ENCODE results near the gene RNF182. TPM values are rescaled to one million over a fixed set of nuclear protein-coding genes. Genes with fewer than 3 reads are reported as not detected.

The RNF182 gene
- total and polyA plus RNA-seq, 2 donors (not counting 3 experiments of a cell fraction or from before 2014, with no cell fraction given), result 0.43 to 0.93 TPM

DNA sequence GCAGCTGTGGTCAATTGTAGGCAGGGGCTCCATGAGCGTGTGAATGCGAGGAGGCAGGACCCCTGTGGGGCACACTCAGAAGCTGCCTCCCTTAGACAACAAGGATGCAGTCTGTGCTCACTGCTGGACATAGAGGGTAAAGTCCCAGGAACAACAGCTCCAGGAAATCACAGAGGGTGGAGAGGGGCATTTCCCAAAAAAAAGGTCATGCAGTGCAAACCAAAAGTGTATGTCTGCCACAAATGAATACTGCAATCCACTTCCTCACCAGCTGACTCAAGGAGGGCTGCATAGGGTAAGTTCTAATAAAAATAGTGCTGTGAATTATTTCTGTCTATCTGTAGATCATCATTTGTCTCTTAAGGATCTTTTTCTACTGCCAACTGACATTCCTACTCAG is 95.8 kb downstream of the RNF182 start:
- POLR2A ChIA-PET, result no interaction called here
- no peak for FAIRE-seq
- no peaks in the 10 kb centered on the region for H3K27me3 ChIP-seq (ENCODE audit: control insufficient read depth in 2 of 2, insufficient read depth in 2 of 2, low read length in 2 of 2)
- no peaks in the 10 kb centered on the region for H3K4me1 ChIP-seq (ENCODE audit: control insufficient read depth, extremely low read depth, insufficient read depth, low read length)
- no peak overlapping the region for H3K4me2 ChIP-seq (ENCODE audit: insufficient read depth, low read length)
- H2AFZ ChIP-seq (ENCODE audit: low read depth, low read length), result no peak overlapping the region
- DNase-seq (ENCODE audit: low read depth, low spot score), result no peak
- H3K9me1 ChIP-seq (replicated peaks; ENCODE audit: control insufficient read depth, extremely low read depth, insufficient read depth, low read length), result no peaks in the 10 kb centered on the region
- no peaks in the 10 kb centered on the region for H3K9me3 ChIP-seq (replicated peaks; ENCODE audit: control insufficient read depth, insufficient read depth, low read length)
- no peaks in the 10 kb centered on the region for H4K20me1 ChIP-seq (replicated peaks; ENCODE audit: control insufficient read depth, extremely low read depth, insufficient read depth, low read length)
- H3K79me2 ChIP-seq (ENCODE audit: control insufficient read depth, insufficient read depth, low read length), result no peaks in the 10 kb centered on the region
- TF ChIP-seq POLR2A (IDR thresholded peaks at IDR 0.05; ENCODE audit: low read depth, low read length) (no peak), MYC (IDR thresholded peaks at IDR 0.05; ENCODE audit: low read depth, low read length) (no peak), GATA2 (IDR thresholded peaks at IDR 0.05; ENCODE audit: insufficient read depth, insufficient read length, low read depth, low read length) (no peak), JUN (IDR thresholded peaks at IDR 0.05; ENCODE audit: borderline replicate concordance, insufficient read depth, insufficient read length, low read depth) (no peak)
- TF ChIP-seq, protein P1, sequence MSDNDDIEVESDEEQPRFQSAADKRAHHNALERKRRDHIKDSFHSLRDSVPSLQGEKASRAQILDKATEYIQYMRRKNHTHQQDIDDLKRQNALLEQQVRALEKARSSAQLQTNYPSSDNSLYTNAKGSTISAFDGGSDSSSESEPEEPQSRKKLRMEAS (IDR thresholded peaks at IDR 0.05; ENCODE audit: insufficient read depth, insufficient read length), result no peak
- no peak overlapping the region for H3K9ac ChIP-seq (replicated peaks; ENCODE audit: extremely low read depth, insufficient read depth, low read length)
- BruUV-seq (replicated peaks), result no TSS peak
- H3K4me3 ChIP-seq (replicated peaks in 1 of 3; ENCODE audit: insufficient read depth in 1 of 3, low read depth in 1 of 3, low read length in 3 of 3), result no peak overlapping the region
- H3K36me3 ChIP-seq (ENCODE audit: control insufficient read depth in 2 of 2, extremely low read depth in 1 of 2, insufficient read depth in 2 of 2, low read length in 2 of 2), result no peaks in the 10 kb centered on the region
- dilution Hi-C loops (cut with MboI; ENCODE audit: extremely low pct_ligation_motif_present, low sequenced_read_pairs) (no loop called here), intact Hi-C loops (cut with micrococcal nuclease) (no loop called here)
- H3K27ac ChIP-seq (ENCODE audit: insufficient read depth, low read depth, low read length), result no peak overlapping the region
- CTCF ChIA-PET, result interaction anchor here (1.6 kb wide), 1 partner anchor 26 kb away, joined by 5 read pairs; no protein-coding TSS in a partner anchor

DNA sequence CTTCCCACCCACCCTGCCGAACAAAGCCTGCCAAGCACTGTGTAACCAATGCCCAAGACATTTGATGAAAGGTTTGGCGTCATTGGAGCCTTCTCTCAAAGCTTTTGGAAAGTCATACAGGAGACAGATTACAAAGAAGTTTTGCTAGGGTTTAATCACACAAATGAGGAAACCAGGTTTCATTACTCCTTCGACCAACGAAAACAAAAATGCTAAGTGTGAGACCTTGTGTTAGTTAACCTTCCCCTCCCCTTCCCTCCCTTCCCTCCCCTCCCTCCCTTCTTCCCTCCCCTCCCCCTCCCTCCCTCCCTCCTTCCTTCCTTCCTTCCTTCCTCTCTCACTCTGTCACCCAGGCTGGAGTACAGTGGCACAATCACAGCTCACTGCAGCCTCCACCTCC is 96.7 kb downstream of the RNF182 start:
- Histone ChIP-seq H3K9me3 (replicated peaks; ENCODE audit: control insufficient read depth, insufficient read depth, low read length) (no peaks in the 10 kb centered on the region), H3K4me1 (ENCODE audit: control insufficient read depth, extremely low read depth, insufficient read depth, low read length) (no peaks in the 10 kb centered on the region), H3K36me3 (ENCODE audit: control insufficient read depth in 2 of 2, extremely low read depth in 1 of 2, insufficient read depth in 2 of 2, low read length in 2 of 2) (no peaks in the 10 kb centered on the region), H3K9me1 (replicated peaks; ENCODE audit: control insufficient read depth, extremely low read depth, insufficient read depth, low read length) (no peaks in the 10 kb centered on the region), H4K20me1 (replicated peaks; ENCODE audit: control insufficient read depth, extremely low read depth, insufficient read depth, low read length) (no peaks in the 10 kb centered on the region), H2AFZ (ENCODE audit: low read depth, low read length) (no peak overlapping the region), H3K27ac (ENCODE audit: insufficient read depth, low read depth, low read length) (no peak overlapping the region), H3K9ac (replicated peaks; ENCODE audit: extremely low read depth, insufficient read depth, low read length) (no peak overlapping the region), H3K27me3 (ENCODE audit: control insufficient read depth in 2 of 2, insufficient read depth in 2 of 2, low read length in 2 of 2) (no peaks in the 10 kb centered on the region), H3K4me3 (replicated peaks in 1 of 3; ENCODE audit: insufficient read depth in 1 of 3, low read depth in 1 of 3, low read length in 3 of 3) (no peak overlapping the region), H3K4me2 (ENCODE audit: insufficient read depth, low read length) (no peak overlapping the region), H3K79me2 (ENCODE audit: control insufficient read depth, insufficient read depth, low read length) (no peaks in the 10 kb centered on the region)
- no TSS peak for BruUV-seq (replicated peaks)
- ChIA-PET POLR2A (no interaction called here), CTCF (interaction anchor here (1.1 to 1.6 kb wide), 2 partner anchors 9 to 25 kb away, joined by 3 to 5 read pairs; no protein-coding TSS in a partner anchor)
- DNase-seq (ENCODE audit: low read depth, low spot score) (no peak), FAIRE-seq (no peak)
- dilution Hi-C loops (cut with MboI; ENCODE audit: extremely low pct_ligation_motif_present, low sequenced_read_pairs) (no loop called here), intact Hi-C loops (cut with micrococcal nuclease) (no loop called here)
- TF ChIP-seq MYC (IDR thresholded peaks at IDR 0.05; ENCODE audit: low read depth, low read length), result no peak
- no peak for TF ChIP-seq FOS (IDR thresholded peaks at IDR 0.05; ENCODE audit: borderline replicate concordance, insufficient read depth, low read length)
- TF ChIP-seq POLR2A (IDR thresholded peaks at IDR 0.05; ENCODE audit: low read depth, low read length), result no peak
- TF ChIP-seq EZH2 (IDR thresholded peaks at IDR 0.05; ENCODE audit: borderline replicate concordance, low read depth, low read length, severe bottlenecking), result no peak
- no peak for TF ChIP-seq GATA2 (IDR thresholded peaks at IDR 0.05; ENCODE audit: insufficient read depth, insufficient read length, low read depth, low read length)
- TF ChIP-seq JUN (IDR thresholded peaks at IDR 0.05; ENCODE audit: borderline replicate concordance, insufficient read depth, insufficient read length, low read depth), result no peak
- no peak for TF ChIP-seq POLR2AphosphoS5 (IDR thresholded peaks at IDR 0.05; ENCODE audit: insufficient read depth, low read depth, low read length)
- TF ChIP-seq CTCF (IDR thresholded peaks at IDR 0.05; ENCODE audit: extremely low read depth in 1 of 2, insufficient read depth in 1 of 2, low read depth in 1 of 2, low read length in 2 of 2), result no peak

All from endothelial cell of umbilical vein (primary cell).